HCT116 (cell line): ENCODE measurements around the gene PEX5. TPM values are rescaled to one million over a fixed set of nuclear protein-coding genes. Genes with fewer than 3 reads are reported as not detected.

Source experiments
- ATAC-seq: fragments of 200-7000 bp; cut with Tn5 transposase; 2 replicates; pipeline ENCODE4 v1.9.1; 2020; ENCODE audit warnings: mild to moderate bottlenecking, moderate library complexity
- BruUV-seq: library from RNA; stranded (reverse); fragments of 400-500 nt; replicated peaks from 2 replicates; lab custom pipeline; 2021; lab: Mats Ljungman, UMichigan
- CTCF ChIA-PET: fragments of 300-600 bp; sonication (Branson Sonifier 250); formaldehyde crosslinking; loops from one replicate; lab custom pipeline; 2021; ENCODE audit warnings: antibody characterized with exemption; lab: Charles Lee
- POLR2A ChIA-PET: fragments of 300-600, 350-600 bp; sonication (Branson Sonifier 250); formaldehyde crosslinking; loops from one replicate; lab custom pipeline; 2021; ENCODE audit warnings: antibody characterized with exemption; lab: Charles Lee
- RAD21 ChIA-PET, 2 experiments: fragments of 300-600 bp; sonication (Branson Sonifier 250); formaldehyde crosslinking; loops; one replicate each; lab custom pipeline; 2023; ENCODE audit warnings: low total read pairs in 2 of 2; ENCODE audit not compliant: uncharacterized antibody in 2 of 2, unreplicated experiment in 2 of 2, low non-redundant PET in 1 of 2; lab: Charles Lee
- DNase-seq: peaks from one replicate; pipeline ENCODE4 v3.0.0-alpha.2; 2010; ENCODE audit warnings: low read depth, low spot score
- H2AFZ ChIP-seq: fragments of 200-600 bp; shearing (Covaris generic), sonication (generic); 2 replicates; pipeline ENCODE4 v1.6.1; 2017; ENCODE audit warnings: low read depth, mixed run types, mixed read lengths, antibody characterized with exemption, low read length; ENCODE audit not compliant: poor library complexity, severe bottlenecking
- H3K27ac ChIP-seq: 2 replicates; pipeline ENCODE4 v1.5.1; 2012; ENCODE audit warnings: low read depth, low read length
- H3K27me3 ChIP-seq: fragments of 200-600 bp; sonication (generic); 2 replicates; pipeline ENCODE4 v1.6.1; 2016; ENCODE audit warnings: mixed run types, low read length, mixed read lengths; ENCODE audit not compliant: insufficient read depth
- H3K36me3 ChIP-seq, 2 experiments: fragments of 200-500 bp in 1 of 2; fragments of 200-600 bp in 1 of 2; sonication (Bioruptor generic) in 1 of 2; sonication (generic) in 1 of 2; 2 replicates each; pipeline versions ENCODE4 v1.5.1 to v1.6.1; 2014 to 2016; ENCODE audit warnings: low read length in 2 of 2, inconsistent platforms in 1 of 2, mixed read lengths in 1 of 2, mixed run types in 1 of 2; ENCODE audit not compliant: insufficient read depth in 2 of 2, control insufficient read depth in 1 of 2
- H3K4me1 ChIP-seq, 2 experiments: fragments of 200-600 bp in 1 of 2; sonication (generic) in 1 of 2; 2 replicates each; pipeline versions ENCODE4 v1.5.1 to v1.6.1; 2012 to 2017; ENCODE audit warnings: low read length in 2 of 2, inconsistent platforms in 1 of 2, mild to moderate bottlenecking in 1 of 2, mixed read lengths in 1 of 2, mixed run types in 1 of 2, moderate library complexity in 1 of 2; ENCODE audit not compliant: insufficient read depth in 2 of 2, control insufficient read depth in 1 of 2
- H3K4me2 ChIP-seq: fragments of 200-600 bp; sonication (generic); 2 replicates; pipeline ENCODE4 v1.6.1; 2017; ENCODE audit warnings: mixed run types, low read length, mixed read lengths
- H3K4me3 ChIP-seq, 2 experiments: fragments of 200-600 bp in 1 of 2; sonication (generic) in 1 of 2; replicated peaks in 1 of 2; 2 replicates each; pipeline ENCODE4 v1.5.1; 2011 to 2016; ENCODE audit warnings: low read length in 2 of 2, control low read depth in 1 of 2, low read depth in 1 of 2, mild to moderate bottlenecking in 1 of 2, mixed read lengths in 1 of 2, mixed run types in 1 of 2
- H3K79me2 ChIP-seq: fragments of 200-600 bp; sonication (generic); 2 replicates; pipeline ENCODE4 v1.6.1; 2017; ENCODE audit warnings: mild to moderate bottlenecking, mixed run types, low read length, moderate library complexity, mixed read lengths; ENCODE audit not compliant: insufficient read depth
- H3K9ac ChIP-seq: fragments of 200-600 bp; sonication (generic); 2 replicates; pipeline ENCODE4 v1.6.1; 2016; ENCODE audit warnings: low read length, mixed read lengths
- H3K9me2 ChIP-seq: fragments of 200-600 bp; sonication (generic), shearing (Covaris generic); 2 replicates; pipeline ENCODE4 v1.6.1; 2017; ENCODE audit warnings: mixed run types, mild to moderate bottlenecking, moderate library complexity; ENCODE audit not compliant: insufficient read depth
- H3K9me3 ChIP-seq, 2 experiments: fragments of 200-500 bp in 1 of 2; fragments of 200-600 bp in 1 of 2; sonication (Bioruptor generic) in 1 of 2; sonication (generic) in 1 of 2; 2 replicates each; pipeline ENCODE4 v1.6.1; 2014 to 2017; ENCODE audit warnings: low read length in 2 of 2, mixed read lengths in 2 of 2, inconsistent platforms in 1 of 2, low read depth in 1 of 2, mild to moderate bottlenecking in 1 of 2, mixed run types in 1 of 2, moderate library complexity in 1 of 2; ENCODE audit not compliant: control insufficient read depth in 1 of 2, insufficient read depth in 1 of 2
- H4K20me1 ChIP-seq: fragments of 200-600 bp; sonication (generic), shearing (Covaris generic); 2 replicates; pipeline ENCODE4 v1.6.1; 2017; ENCODE audit warnings: mixed run types, mild to moderate bottlenecking, moderate library complexity; ENCODE audit not compliant: insufficient read depth
- CBX3 ChIP-seq: IDR thresholded peaks from 2 replicates; pipeline ENCODE4 v1.6.1; 2012; ENCODE audit warnings: low read depth
- CEBPB ChIP-seq: IDR thresholded peaks from 2 replicates; pipeline ENCODE4 v1.6.1; 2012; ENCODE audit warnings: low read depth
- EGR1 ChIP-seq: IDR thresholded peaks from 2 replicates; pipeline ENCODE4 v1.6.1; 2012; ENCODE audit warnings: low read depth
- EZH2phosphoT487 ChIP-seq: fragments of 200-600 bp; IDR thresholded peaks from 2 replicates; pipeline ENCODE4 v1.6.1; 2018; ENCODE audit warnings: antibody characterized with exemption, borderline replicate concordance
- POLR2AphosphoS5 ChIP-seq: IDR thresholded peaks from 2 replicates; pipeline ENCODE4 v1.6.1; 2011; ENCODE audit warnings: mild to moderate bottlenecking, low read depth, low read length, moderate library complexity
- SIN3A ChIP-seq: IDR thresholded peaks from 2 replicates; pipeline ENCODE4 v1.6.1; 2012; ENCODE audit warnings: low read depth
- SRF ChIP-seq: IDR thresholded peaks from 2 replicates; pipeline ENCODE4 v1.6.1; 2012; ENCODE audit warnings: low read depth
- TCF7L2 ChIP-seq: IDR thresholded peaks from 2 replicates; pipeline ENCODE4 v1.7.0; 2011; ENCODE audit warnings: borderline replicate concordance, inconsistent platforms; ENCODE audit not compliant: insufficient read depth, insufficient read length; ENCODE audit errors: extremely low read depth
- YY1 ChIP-seq: IDR thresholded peaks from 2 replicates; pipeline ENCODE4 v1.6.1; 2011; ENCODE audit warnings: low read length, low read depth, moderate library complexity, mild to moderate bottlenecking; ENCODE audit not compliant: insufficient replicate concordance; ENCODE audit errors: extremely low read depth
- ZFX ChIP-seq: fragments of 450-650 bp; IDR thresholded peaks from 2 replicates; pipeline ENCODE4 v1.6.1; 2017
- ZNF274 ChIP-seq: fragments of 200-500 bp; sonication (Bioruptor generic); IDR thresholded peaks from 2 replicates; pipeline ENCODE4 v1.6.1; 2014; ENCODE audit warnings: mild to moderate bottlenecking, low read depth, low read length, inconsistent platforms
- intact Hi-C: fragments of 100-400 bp; cut with micrococcal nuclease; formaldehyde crosslinking; loops from 2 replicates; pipeline ENCODE4 v1.10.0; 2022
- total RNA-seq: library from RNA; stranded (reverse); gene quantifications from one replicate; pipeline ENCODE4 v1.2.1, GENCODE V29; 2021; ENCODE audit not compliant: unreplicated experiment
- TF ChIP-seq, protein P1 (sequence below): IDR thresholded peaks from 2 replicates; pipeline ENCODE4 v1.6.1; 2011; ENCODE audit warnings: mild to moderate bottlenecking, low read length, moderate library complexity; ENCODE audit not compliant: insufficient replicate concordance; ENCODE audit errors: extremely low read depth
- TF ChIP-seq, protein P2 (sequence below), 3 experiments: fragments of 200-600 bp in 1 of 3; sonication (generic) in 1 of 3; IDR thresholded peaks in 2 of 3; conservative IDR thresholded peaks in 1 of 3; 2 replicates each; pipeline ENCODE4 v1.5.1; 2012 to 2017; ENCODE audit warnings: low read depth in 2 of 3, low read length in 2 of 3, antibody characterized with exemption in 1 of 3, borderline replicate concordance in 1 of 3, control low read depth in 1 of 3, mild to moderate bottlenecking in 1 of 3, mixed read lengths in 1 of 3, mixed run types in 1 of 3, moderate library complexity in 1 of 3; ENCODE audit not compliant: insufficient read depth in 1 of 3

The PEX5 gene
- total RNA-seq, 1 experiment from 2014 or later, result 45.4 TPM

DNA sequence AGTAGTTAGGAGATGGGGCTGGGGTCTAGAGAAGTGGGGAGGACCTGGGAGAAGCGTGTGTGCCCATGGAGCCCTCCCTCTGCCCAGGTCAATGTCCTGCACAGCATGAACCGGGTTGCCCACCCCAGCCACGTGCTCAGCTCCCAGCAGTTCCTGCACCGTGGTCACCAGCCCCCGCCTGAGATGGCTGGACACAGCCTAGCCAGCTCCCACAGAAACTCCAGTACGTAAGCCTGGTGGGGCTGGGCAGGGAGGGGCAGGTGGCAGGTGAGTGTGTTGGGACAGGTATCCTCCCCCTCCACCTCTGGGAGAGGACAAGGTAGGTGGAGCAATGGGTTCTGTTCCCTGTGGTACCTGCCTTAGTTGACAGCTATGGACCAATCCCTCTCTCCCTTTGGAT is 38.6 kb upstream of the PEX5 start:
- ChIA-PET RAD21 (no interaction called here), POLR2A (no interaction called here), CTCF (no interaction called here)
- Histone ChIP-seq H2AFZ (no peak overlapping the region), H3K27me3 (no peaks in the 10 kb centered on the region), H3K36me3 (peaks cover 0 to 16% of the 10 kb centered on the region in 2 experiments; a peak in 3 of 4 replicates), H3K27ac (no peak overlapping the region), H3K4me3 (no peak overlapping the region), H3K9ac (no peak overlapping the region), H3K4me1 (no peaks in the 10 kb centered on the region), H3K9me3 (no peaks in the 10 kb centered on the region), H3K9me2 (no peaks in the 10 kb centered on the region), H4K20me1 (no peaks in the 10 kb centered on the region), H3K4me2 (no peak overlapping the region), H3K79me2 (no peaks in the 10 kb centered on the region)
- no TSS peak for BruUV-seq
- no peak for ATAC-seq
- DNase-seq, result no peak
- intact Hi-C loops, result no loop called here
- TF ChIP-seq SIN3A, result no peak
- TF ChIP-seq, protein P1, sequence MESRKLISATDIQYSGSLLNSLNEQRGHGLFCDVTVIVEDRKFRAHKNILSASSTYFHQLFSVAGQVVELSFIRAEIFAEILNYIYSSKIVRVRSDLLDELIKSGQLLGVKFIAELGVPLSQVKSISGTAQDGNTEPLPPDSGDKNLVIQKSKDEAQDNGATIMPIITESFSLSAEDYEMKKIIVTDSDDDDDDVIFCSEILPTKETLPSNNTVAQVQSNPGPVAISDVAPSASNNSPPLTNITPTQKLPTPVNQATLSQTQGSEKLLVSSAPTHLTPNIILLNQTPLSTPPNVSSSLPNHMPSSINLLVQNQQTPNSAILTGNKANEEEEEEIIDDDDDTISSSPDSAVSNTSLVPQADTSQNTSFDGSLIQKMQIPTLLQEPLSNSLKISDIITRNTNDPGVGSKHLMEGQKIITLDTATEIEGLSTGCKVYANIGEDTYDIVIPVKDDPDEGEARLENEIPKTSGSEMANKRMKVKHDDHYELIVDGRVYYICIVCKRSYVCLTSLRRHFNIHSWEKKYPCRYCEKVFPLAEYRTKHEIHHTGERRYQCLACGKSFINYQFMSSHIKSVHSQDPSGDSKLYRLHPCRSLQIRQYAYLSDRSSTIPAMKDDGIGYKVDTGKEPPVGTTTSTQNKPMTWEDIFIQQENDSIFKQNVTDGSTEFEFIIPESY, result no peak
- TF ChIP-seq EZH2phosphoT487, result no peak
- no peak for TF ChIP-seq TCF7L2
- no peak for TF ChIP-seq YY1
- TF ChIP-seq ZFX, result no peak
- no peak for TF ChIP-seq ZNF274
- no peak for TF ChIP-seq POLR2AphosphoS5
- TF ChIP-seq CBX3, result no peak
- TF ChIP-seq SRF, result no peak
- no peak for TF ChIP-seq EGR1
- TF ChIP-seq, protein P2, sequence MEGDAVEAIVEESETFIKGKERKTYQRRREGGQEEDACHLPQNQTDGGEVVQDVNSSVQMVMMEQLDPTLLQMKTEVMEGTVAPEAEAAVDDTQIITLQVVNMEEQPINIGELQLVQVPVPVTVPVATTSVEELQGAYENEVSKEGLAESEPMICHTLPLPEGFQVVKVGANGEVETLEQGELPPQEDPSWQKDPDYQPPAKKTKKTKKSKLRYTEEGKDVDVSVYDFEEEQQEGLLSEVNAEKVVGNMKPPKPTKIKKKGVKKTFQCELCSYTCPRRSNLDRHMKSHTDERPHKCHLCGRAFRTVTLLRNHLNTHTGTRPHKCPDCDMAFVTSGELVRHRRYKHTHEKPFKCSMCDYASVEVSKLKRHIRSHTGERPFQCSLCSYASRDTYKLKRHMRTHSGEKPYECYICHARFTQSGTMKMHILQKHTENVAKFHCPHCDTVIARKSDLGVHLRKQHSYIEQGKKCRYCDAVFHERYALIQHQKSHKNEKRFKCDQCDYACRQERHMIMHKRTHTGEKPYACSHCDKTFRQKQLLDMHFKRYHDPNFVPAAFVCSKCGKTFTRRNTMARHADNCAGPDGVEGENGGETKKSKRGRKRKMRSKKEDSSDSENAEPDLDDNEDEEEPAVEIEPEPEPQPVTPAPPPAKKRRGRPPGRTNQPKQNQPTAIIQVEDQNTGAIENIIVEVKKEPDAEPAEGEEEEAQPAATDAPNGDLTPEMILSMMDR (IDR thresholded peaks at IDR 0.05 in 2 of 3, conservative IDR thresholded peaks at IDR 0.05 in 1 of 3; ENCODE audit: borderline replicate concordance in 1 of 3, insufficient read depth in 1 of 3, low read depth in 2 of 3, low read length in 2 of 3), result no peak
- no peak for TF ChIP-seq CEBPB
